ENCODE data around the gene ZBTB24. TPM values are rescaled to one million over a fixed set of nuclear protein-coding genes. Genes with fewer than 3 reads are reported as not detected.

The ZBTB24 gene
- total and polyA plus RNA-seq, 2 experiments from 2014 or later: 3.3 to 7.6 TPM

DNA sequence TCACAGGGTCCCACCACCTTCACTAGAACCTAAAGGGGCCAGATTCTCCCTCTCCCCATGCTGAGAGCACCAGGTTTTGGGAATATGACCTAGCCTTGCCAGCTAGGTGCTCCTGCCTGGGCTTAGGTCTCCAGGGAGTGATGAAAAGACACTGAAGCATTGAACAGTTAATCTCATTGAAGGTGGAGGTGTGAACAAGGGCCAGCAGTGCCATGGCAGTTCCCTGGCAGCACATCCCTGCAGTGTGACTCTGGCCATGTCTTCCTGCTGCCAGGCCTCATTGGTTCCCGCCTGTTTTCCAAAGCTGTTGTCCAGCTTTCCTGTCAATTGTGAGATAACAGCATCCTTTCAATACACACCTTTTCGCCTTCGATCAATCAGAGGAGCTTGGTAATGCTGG lies 53.5 kb downstream of the ZBTB24 start:
- no peaks in the 10 kb centered on the region for H3K4me1 ChIP-seq (ENCODE audit: insufficient read depth)
- H3K36me3 ChIP-seq (ENCODE audit: low read depth): no peaks in the 10 kb centered on the region
- in situ Hi-C loops (cut with MboI): no loop called here
- H3K4me3 ChIP-seq: no peak overlapping the region
- H2AFZ ChIP-seq: peak overlapping the region; percentile 39
- H4K20me1 ChIP-seq (ENCODE audit: insufficient read depth): no peaks in the 10 kb centered on the region
- H3K79me2 ChIP-seq (ENCODE audit: insufficient read depth): no peaks in the 10 kb centered on the region
- H3F3A ChIP-seq (ENCODE audit: insufficient read depth): no peaks in the 10 kb centered on the region
- no peak overlapping the region for H3K9ac ChIP-seq
- H3K9me3 ChIP-seq (ENCODE audit: low read depth): no peaks in the 10 kb centered on the region
- H3K27ac ChIP-seq: no peak overlapping the region
- WGBS, 2 experiments (ENCODE audit: low coverage in 1 of 2, low lambda C conversion rate in 2 of 2, missing lambda C conversion rate in 2 of 2): 88 to 90% methylated on average over 3 of the region's 3 CpGs
- peak overlapping the region; percentile 40 for H3K4me2 ChIP-seq (ENCODE audit: unreplicated experiment)
- no peaks in the 10 kb centered on the region for H3K9me2 ChIP-seq (ENCODE audit: insufficient read depth)
- DNase-seq: no peak
- TF ChIP-seq EZH2 (IDR thresholded peaks at IDR 0.05; ENCODE audit: insufficient read depth, poor library complexity, severe bottlenecking) (no peak), EZH2phosphoT487 (IDR thresholded peaks at IDR 0.05; ENCODE audit: insufficient read depth, low read depth) (no peak)
- H3K27me3 ChIP-seq (replicated peaks; ENCODE audit: insufficient read depth): no peaks in the 10 kb centered on the region

DNA sequence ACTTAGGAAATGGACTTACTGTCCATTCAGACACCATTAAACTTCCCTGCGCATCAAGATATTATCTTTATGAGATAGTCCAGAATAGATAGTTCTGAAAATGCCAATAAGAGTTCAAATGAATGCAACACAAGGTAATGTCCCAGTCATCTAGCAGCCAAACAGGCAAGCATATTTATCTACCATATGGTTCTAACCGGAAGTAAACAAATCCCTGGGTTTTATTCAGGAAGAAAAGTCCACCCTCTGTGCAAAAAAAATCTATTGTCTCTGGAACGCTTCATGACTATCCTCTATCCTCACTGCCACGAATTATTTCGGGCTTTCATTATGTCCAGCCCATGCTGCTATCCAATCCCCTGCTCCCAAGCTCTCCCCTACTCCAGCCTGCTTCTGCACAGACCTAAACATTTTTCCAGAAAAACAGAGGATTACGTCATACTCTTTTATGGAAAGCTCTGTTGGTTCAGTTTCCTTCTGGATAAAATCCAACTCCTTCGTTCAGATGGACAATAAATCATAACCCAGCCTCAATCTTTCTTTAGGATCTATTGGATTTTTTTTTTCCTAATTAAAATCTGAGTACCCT lies 54.0 kb downstream of the ZBTB24 start:
- no peaks in the 10 kb centered on the region for H3K4me1 ChIP-seq (ENCODE audit: insufficient read depth)
- peak overlapping the region; percentile 39 for H2AFZ ChIP-seq
- H3K9me3 ChIP-seq (ENCODE audit: low read depth): no peaks in the 10 kb centered on the region
- no peaks in the 10 kb centered on the region for H3K27me3 ChIP-seq (replicated peaks; ENCODE audit: insufficient read depth)
- H3K4me2 ChIP-seq (ENCODE audit: unreplicated experiment): peak overlapping the region; percentile 40
- H4K20me1 ChIP-seq (ENCODE audit: insufficient read depth): no peaks in the 10 kb centered on the region
- H3K9ac ChIP-seq: no peak overlapping the region
- 17 to 19% methylated on average over 7 of the region's 7 CpGs for WGBS, 2 experiments (ENCODE audit: low coverage in 1 of 2, low lambda C conversion rate in 2 of 2, missing lambda C conversion rate in 2 of 2)
- no peaks in the 10 kb centered on the region for H3K9me2 ChIP-seq (ENCODE audit: insufficient read depth)
- peak; percentile 46 for DNase-seq
- H3K36me3 ChIP-seq (ENCODE audit: low read depth): no peaks in the 10 kb centered on the region
- in situ Hi-C loops (cut with MboI): no loop called here
- no peaks in the 10 kb centered on the region for H3K79me2 ChIP-seq (ENCODE audit: insufficient read depth)
- TF ChIP-seq EZH2 (IDR thresholded peaks at IDR 0.05; ENCODE audit: insufficient read depth, poor library complexity, severe bottlenecking): no peak
- no peak for TF ChIP-seq EZH2phosphoT487 (IDR thresholded peaks at IDR 0.05; ENCODE audit: insufficient read depth, low read depth)
- no peak overlapping the region for H3K27ac ChIP-seq
- no peak overlapping the region; the same call in 1 of the 2 replicates for H3K4me3 ChIP-seq
- H3F3A ChIP-seq (ENCODE audit: insufficient read depth): no peaks in the 10 kb centered on the region

GRCh38 chr6:109424946-109425345 lies 58.1 kb downstream of the ZBTB24 start:
- Histone ChIP-seq H3K27me3 (replicated peaks; ENCODE audit: insufficient read depth) (no peaks in the 10 kb centered on the region), H2AFZ (no peak overlapping the region), H3K9me3 (ENCODE audit: low read depth) (no peaks in the 10 kb centered on the region), H3K79me2 (ENCODE audit: insufficient read depth) (no peaks in the 10 kb centered on the region), H3K27ac (no peak overlapping the region), H4K20me1 (ENCODE audit: insufficient read depth) (no peaks in the 10 kb centered on the region), H3K9ac (no peak overlapping the region), H3K36me3 (ENCODE audit: low read depth) (no peaks in the 10 kb centered on the region), H3K9me2 (ENCODE audit: insufficient read depth) (no peaks in the 10 kb centered on the region), H3K4me3 (no peak overlapping the region), H3K4me2 (ENCODE audit: unreplicated experiment) (no peak overlapping the region), H3K4me1 (ENCODE audit: insufficient read depth) (no peaks in the 10 kb centered on the region), H3F3A (ENCODE audit: insufficient read depth) (no peaks in the 10 kb centered on the region)
- DNase-seq: no peak
- in situ Hi-C loops (cut with MboI): loop anchor here (25.0 kb wide), 1 partner anchor 888 kb away; no protein-coding TSS in a partner anchor
- TF ChIP-seq EZH2phosphoT487 (IDR thresholded peaks at IDR 0.05; ENCODE audit: insufficient read depth, low read depth): no peak
- TF ChIP-seq EZH2 (IDR thresholded peaks at IDR 0.05; ENCODE audit: insufficient read depth, poor library complexity, severe bottlenecking): no peak
- WGBS, 2 experiments (ENCODE audit: low coverage in 1 of 2, low lambda C conversion rate in 2 of 2, missing lambda C conversion rate in 2 of 2): 85 to 93% methylated on average over 2 of the region's 2 CpGs

- H3K9me3 ChIP-seq (ENCODE audit: low read depth): no peaks in the 10 kb centered on the region
- WGBS, 2 experiments (ENCODE audit: low coverage in 1 of 2, low lambda C conversion rate in 2 of 2, missing lambda C conversion rate in 2 of 2): 95% methylated on average over 1 of the region's 1 CpG
- H3K9me2 ChIP-seq (ENCODE audit: insufficient read depth): no peaks in the 10 kb centered on the region
- no peak overlapping the region for H3K9ac ChIP-seq
- H3K4me1 ChIP-seq (ENCODE audit: insufficient read depth): no peaks in the 10 kb centered on the region
- H3K4me3 ChIP-seq: no peak overlapping the region
- in situ Hi-C loops (cut with MboI): loop anchor here (25.0 kb wide), 1 partner anchor 884 kb away; no protein-coding TSS in a partner anchor
- no peaks in the 10 kb centered on the region for H3K79me2 ChIP-seq (ENCODE audit: insufficient read depth)
- H3K27me3 ChIP-seq (replicated peaks; ENCODE audit: insufficient read depth): no peaks in the 10 kb centered on the region
- H3K4me2 ChIP-seq (ENCODE audit: unreplicated experiment): no peak overlapping the region
- H2AFZ ChIP-seq: no peak overlapping the region
- no peaks in the 10 kb centered on the region for H4K20me1 ChIP-seq (ENCODE audit: insufficient read depth)
- H3F3A ChIP-seq (ENCODE audit: insufficient read depth): no peaks in the 10 kb centered on the region
- TF ChIP-seq EZH2 (IDR thresholded peaks at IDR 0.05; ENCODE audit: insufficient read depth, poor library complexity, severe bottlenecking) (no peak), EZH2phosphoT487 (IDR thresholded peaks at IDR 0.05; ENCODE audit: insufficient read depth, low read depth) (no peak)
- no peaks in the 10 kb centered on the region for H3K36me3 ChIP-seq (ENCODE audit: low read depth)
- no peak overlapping the region for H3K27ac ChIP-seq
- DNase-seq: no peak
These were observed 61.8 kb downstream of the ZBTB24 start for GRCh38 chr6:109421184-109421583.
